Transverse colon (tissue), 4 donors: ENCODE measurements around the gene OR52N5.

Experiments used
- POLR2A ChIP-seq: fragments of 450-650 bp; IDR thresholded peaks from one replicate; pipeline ENCODE4 v1.6.1; 2016; ENCODE audit warnings: antibody characterized with exemption, mild to moderate bottlenecking, moderate library complexity
- POLR2AphosphoS5 ChIP-seq, 3 donors: sonication (generic); formaldehyde crosslinking; IDR thresholded peaks; one replicate each; pipeline ENCODE4 v1.6.1; 2016; ENCODE audit warnings: antibody characterized with exemption in 3 of 3
- TF ChIP-seq, protein P1 (sequence below), 5 experiments: fragments of 200-600 bp in 3 of 5; fragments of 450-650 bp in 2 of 5; sonication (generic) in 3 of 5; IDR thresholded peaks; 1 replicate in 2 of 5; 2 replicates in 3 of 5; pipeline ENCODE4 v1.5.1; 2016 to 2017; ENCODE audit warnings: antibody characterized with exemption in 5 of 5, inconsistent platforms in 3 of 5, mild to moderate bottlenecking in 2 of 5, moderate library complexity in 1 of 5

DNA sequence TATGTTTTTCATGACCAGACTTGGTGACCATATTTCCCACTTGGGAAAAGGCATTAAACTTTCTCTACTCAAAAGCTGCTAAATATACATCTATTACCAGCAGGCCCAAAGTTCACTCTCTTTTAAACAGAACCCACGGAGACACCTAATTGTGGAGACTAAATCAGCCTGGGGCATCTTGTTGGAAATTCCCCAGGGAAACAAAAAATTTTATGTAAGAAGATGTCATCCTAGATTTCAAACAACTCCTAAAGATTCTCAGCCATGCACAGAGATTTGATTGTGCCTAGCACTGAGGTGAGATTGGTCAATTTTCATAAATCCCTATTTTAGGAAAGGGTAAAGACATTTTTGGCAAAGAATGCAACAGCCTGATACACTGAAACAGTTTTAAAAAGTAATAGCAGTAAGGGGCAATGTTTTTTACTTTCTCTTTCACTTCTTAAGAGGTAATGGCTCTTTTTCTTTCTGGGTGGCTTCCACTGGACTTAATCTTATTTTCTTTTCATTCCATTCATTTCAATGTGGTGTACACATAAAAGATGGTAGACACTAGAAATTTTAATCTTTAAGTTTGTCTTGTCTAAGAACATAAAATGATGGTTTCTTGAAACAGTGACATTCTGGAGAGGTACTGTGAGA, 35.2 kb upstream of the OR52N5 start:
- TF ChIP-seq, protein P1, sequence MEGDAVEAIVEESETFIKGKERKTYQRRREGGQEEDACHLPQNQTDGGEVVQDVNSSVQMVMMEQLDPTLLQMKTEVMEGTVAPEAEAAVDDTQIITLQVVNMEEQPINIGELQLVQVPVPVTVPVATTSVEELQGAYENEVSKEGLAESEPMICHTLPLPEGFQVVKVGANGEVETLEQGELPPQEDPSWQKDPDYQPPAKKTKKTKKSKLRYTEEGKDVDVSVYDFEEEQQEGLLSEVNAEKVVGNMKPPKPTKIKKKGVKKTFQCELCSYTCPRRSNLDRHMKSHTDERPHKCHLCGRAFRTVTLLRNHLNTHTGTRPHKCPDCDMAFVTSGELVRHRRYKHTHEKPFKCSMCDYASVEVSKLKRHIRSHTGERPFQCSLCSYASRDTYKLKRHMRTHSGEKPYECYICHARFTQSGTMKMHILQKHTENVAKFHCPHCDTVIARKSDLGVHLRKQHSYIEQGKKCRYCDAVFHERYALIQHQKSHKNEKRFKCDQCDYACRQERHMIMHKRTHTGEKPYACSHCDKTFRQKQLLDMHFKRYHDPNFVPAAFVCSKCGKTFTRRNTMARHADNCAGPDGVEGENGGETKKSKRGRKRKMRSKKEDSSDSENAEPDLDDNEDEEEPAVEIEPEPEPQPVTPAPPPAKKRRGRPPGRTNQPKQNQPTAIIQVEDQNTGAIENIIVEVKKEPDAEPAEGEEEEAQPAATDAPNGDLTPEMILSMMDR (IDR thresholded peaks at IDR 0.05): no peak
- TF ChIP-seq POLR2A (no peak), POLR2AphosphoS5 (IDR thresholded peaks at IDR 0.05) (no peak)
